Uterus (tissue), 4 donors: ENCODE results near the gene NOC4L. TPM values are rescaled to one million over a fixed set of nuclear protein-coding genes. Genes with fewer than 3 reads are reported as not detected.

Experiments used
- DNase-seq, 2 donors: peaks; one replicate each; pipeline ENCODE4 v3.0.0-alpha.2; 2019 to 2020
- H3K27ac ChIP-seq, 2 donors: fragments of 200-600 bp; sonication (generic); 1 replicate in 1 of 2; 2 replicates in 1 of 2; pipeline ENCODE4 v1.5.1; 2016 to 2018
- H3K27me3 ChIP-seq, 2 donors: fragments of 200-600 bp; sonication (generic); one replicate each; pipeline ENCODE4 v1.5.1; 2018 to 2019; ENCODE audit warnings: control low read depth in 1 of 2
- H3K36me3 ChIP-seq, 2 donors: fragments of 200-600 bp; sonication (generic); one replicate each; pipeline ENCODE4 v1.5.1; 2019; ENCODE audit warnings: control low read depth in 1 of 2
- H3K4me1 ChIP-seq, 2 donors: fragments of 200-600 bp; sonication (generic); one replicate each; pipeline ENCODE4 v1.5.1; 2018 to 2019; ENCODE audit warnings: control low read depth in 1 of 2
- H3K4me3 ChIP-seq, 2 donors: fragments of 200-600 bp; sonication (generic); 1 replicate in 1 of 2; 2 replicates in 1 of 2; pipeline ENCODE4 v1.5.1; 2018 to 2019; ENCODE audit warnings: mild to moderate bottlenecking in 1 of 2
- H3K9me3 ChIP-seq, 2 donors: fragments of 200-600 bp; sonication (generic); one replicate each; pipeline ENCODE4 v1.5.1; 2019; ENCODE audit warnings: control low read depth in 1 of 2
- CTCF ChIP-seq, 4 experiments: fragments of 200-600 bp in 2 of 4; fragments of 450-650 bp in 2 of 4; sonication (generic) in 2 of 4; IDR thresholded peaks; one replicate each; pipeline ENCODE4 v1.5.1; 2016 to 2019; ENCODE audit warnings: antibody characterized with exemption in 4 of 4, mild to moderate bottlenecking in 2 of 4, moderate library complexity in 1 of 4
- POLR2A ChIP-seq, 2 donors: fragments of 450-650 bp; IDR thresholded peaks; one replicate each; pipeline ENCODE4 v1.6.1; 2016; ENCODE audit warnings: antibody characterized with exemption in 2 of 2, mild to moderate bottlenecking in 1 of 2, moderate library complexity in 1 of 2
- intact Hi-C: fragments of 100-400 bp; cut with DNase I; formaldehyde crosslinking; loops from one replicate; pipeline ENCODE4 v1.15.1; 2023; ENCODE audit warnings: low total_unique reads
- total RNA-seq, 4 donors: library from RNA; depleted of rRNA in 3 of 4; stranded (reverse); fragments of >200 nt in 3 of 4; gene quantifications; one replicate each; pipeline versions ENCODE4 v1.1.0 to v1.2.4, GENCODE V29; 2014 to 2023
- donor health status: DM: yes; HTN: yes; CAD: no.

NOC4L gene
- total RNA-seq, 4 donors from 2014 or later, result 9.4 to 15.4 TPM; not detected in 2

GRCh38 chr12:132165584-132165983, 21.3 kb downstream of the NOC4L start:
- no peaks in the 10 kb centered on the region for H3K36me3 ChIP-seq
- H3K9me3 ChIP-seq, result no peaks in the 10 kb centered on the region
- H3K4me3 ChIP-seq, result no peak overlapping the region
- intact Hi-C loops, result no loop called here
- DNase-seq, result no peak
- peaks cover 0 to 7% of the 10 kb centered on the region in 2 donors for H3K27me3 ChIP-seq
- H3K4me1 ChIP-seq, result no peaks in the 10 kb centered on the region
- no peak for TF ChIP-seq CTCF (IDR thresholded peaks at IDR 0.05)
- TF ChIP-seq POLR2A (IDR thresholded peaks at IDR 0.05), result no peak
- no peak overlapping the region for H3K27ac ChIP-seq

DNA sequence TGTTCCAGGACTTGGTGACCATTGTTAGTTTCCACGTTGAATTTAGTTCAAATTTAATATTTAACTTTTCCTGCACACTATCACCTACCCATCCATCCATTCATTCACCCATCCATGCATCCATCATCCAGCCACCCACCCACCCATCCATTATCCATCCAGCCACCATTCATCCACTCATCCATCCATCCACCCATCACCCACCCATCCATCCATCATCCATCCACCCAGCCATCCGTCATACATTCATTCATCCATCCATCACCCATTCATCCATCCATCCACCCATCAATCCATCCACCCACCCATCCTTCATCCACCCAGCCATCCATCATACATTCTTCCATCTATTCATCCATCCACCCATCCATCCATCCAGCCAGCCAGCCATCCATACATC, 21.8 kb downstream of the NOC4L start:
- peaks cover 0 to 11% of the 10 kb centered on the region in 2 donors for H3K27me3 ChIP-seq
- TF ChIP-seq CTCF (IDR thresholded peaks at IDR 0.05) (no peak), POLR2A (IDR thresholded peaks at IDR 0.05) (no peak)
- H3K4me3 ChIP-seq, result no peak overlapping the region
- H3K36me3 ChIP-seq, result no peaks in the 10 kb centered on the region
- H3K9me3 ChIP-seq, result no peaks in the 10 kb centered on the region
- H3K4me1 ChIP-seq, result no peaks in the 10 kb centered on the region
- no peak for DNase-seq
- intact Hi-C loops, result no loop called here
- H3K27ac ChIP-seq, result no peak overlapping the region

GRCh38 chr12:132166801-132167591, 22.7 kb downstream of the NOC4L start:
- H3K27me3 ChIP-seq, result peaks cover 0 to 11% of the 10 kb centered on the region in 2 donors
- no peak for DNase-seq
- intact Hi-C loops, result no loop called here

GRCh38 chr12:132167611-132168310, 23.5 kb downstream of the NOC4L start:
- Histone ChIP-seq H3K4me3 (no peak overlapping the region), H3K4me1 (no peaks in the 10 kb centered on the region), H3K27me3 (peaks cover 0 to 14% of the 10 kb centered on the region in 2 donors), H3K27ac (no peak overlapping the region), H3K9me3 (no peaks in the 10 kb centered on the region), H3K36me3 (no peaks in the 10 kb centered on the region)
- DNase-seq, result no peak
- TF ChIP-seq POLR2A (IDR thresholded peaks at IDR 0.05), result no peak
- TF ChIP-seq CTCF (IDR thresholded peaks at IDR 0.05), result no peak
- intact Hi-C loops, result no loop called here

More at GRCh38 chr12:132166801-132167591, 22.7 kb downstream of the NOC4L start:
- no peak overlapping the region for H3K27ac ChIP-seq
- no peaks in the 10 kb centered on the region for H3K36me3 ChIP-seq
- H3K4me3 ChIP-seq, result no peak overlapping the region
- no peaks in the 10 kb centered on the region for H3K4me1 ChIP-seq
- TF ChIP-seq POLR2A (IDR thresholded peaks at IDR 0.05) (no peak), CTCF (IDR thresholded peaks at IDR 0.05) (no peak)
- no peaks in the 10 kb centered on the region for H3K9me3 ChIP-seq
